HG03045 (cell line): ENCODE results near the gene CCL28.

Experiments used
- ATAC-seq: cut with Tn5 transposase; IDR thresholded peaks from one replicate; pipeline ENCODE4 v1.9.1; 2021; ENCODE audit warnings: mild to moderate bottlenecking, moderate library complexity; ENCODE audit not compliant: unreplicated experiment

CCL28 gene

GRCh38 chr5:43358726-43359125 is 53.5 kb downstream of the CCL28 start:
- no peak for ATAC-seq

- ATAC-seq, result no peak
Observed at GRCh38 chr5:43358301-43358700, 53.9 kb downstream of the CCL28 start.

DNA sequence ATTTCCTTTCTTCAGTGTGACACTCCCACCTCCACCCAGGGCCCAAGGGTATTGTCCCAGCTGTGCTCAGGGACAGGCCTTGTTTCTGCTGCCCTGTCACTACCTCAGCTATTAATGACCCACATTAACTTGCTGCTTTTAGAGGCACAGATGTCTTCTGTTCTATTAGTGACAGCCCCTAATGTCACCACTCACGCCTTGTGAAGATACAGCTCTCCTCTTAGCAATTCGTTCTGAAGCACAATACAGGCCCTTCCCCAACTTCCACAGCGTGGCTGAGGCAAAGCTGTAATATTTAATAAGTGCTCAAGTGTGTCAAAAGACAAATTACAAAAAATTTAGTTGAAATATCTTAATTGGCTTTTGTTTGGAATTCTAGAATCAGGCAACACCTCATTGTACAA is 54.3 kb downstream of the CCL28 start:
- ATAC-seq, result no peak

DNA sequence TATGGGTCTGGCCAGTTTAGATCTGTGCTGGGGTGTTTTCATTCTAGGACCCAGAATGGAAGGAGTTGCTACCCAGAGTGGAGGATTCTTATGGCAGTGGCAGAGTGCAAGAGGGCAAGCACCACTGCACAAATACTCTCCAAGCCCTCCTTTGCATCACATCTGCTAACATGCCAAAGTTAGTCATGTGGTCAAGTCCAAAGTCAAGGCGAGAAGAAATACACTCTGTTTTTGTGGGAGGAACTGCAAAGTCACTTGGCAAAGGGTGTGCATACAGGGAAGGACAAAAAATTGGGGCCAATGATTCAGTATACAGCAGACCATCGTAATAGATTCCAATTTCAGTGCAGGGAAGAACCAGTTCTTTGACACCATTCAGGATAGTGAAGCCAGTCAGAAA is 55.1 kb downstream of the CCL28 start:
- ATAC-seq, result no peak

GRCh38 chr5:43354774-43355173 is 57.4 kb downstream of the CCL28 start:
- no peak for ATAC-seq

DNA sequence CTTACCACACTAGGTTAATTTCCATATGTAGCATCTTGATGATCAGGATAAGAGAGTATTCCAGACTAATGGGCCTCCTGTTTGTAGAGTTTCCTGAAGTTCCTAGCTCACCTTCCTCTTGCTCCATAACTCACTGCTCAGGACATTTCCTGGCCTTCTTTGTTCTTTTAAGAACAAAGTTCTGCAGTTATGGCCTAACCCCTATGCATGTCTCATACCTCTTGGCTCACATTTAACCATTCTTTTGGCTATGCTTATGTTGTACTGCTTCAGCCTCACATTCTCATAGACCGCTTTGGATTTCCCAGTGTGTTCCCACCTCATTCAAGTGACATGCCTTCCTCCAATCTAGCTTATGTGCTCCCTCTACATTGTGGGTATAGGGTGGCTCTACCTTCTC is 58.5 kb downstream of the CCL28 start:
- ATAC-seq, result no peak

DNA sequence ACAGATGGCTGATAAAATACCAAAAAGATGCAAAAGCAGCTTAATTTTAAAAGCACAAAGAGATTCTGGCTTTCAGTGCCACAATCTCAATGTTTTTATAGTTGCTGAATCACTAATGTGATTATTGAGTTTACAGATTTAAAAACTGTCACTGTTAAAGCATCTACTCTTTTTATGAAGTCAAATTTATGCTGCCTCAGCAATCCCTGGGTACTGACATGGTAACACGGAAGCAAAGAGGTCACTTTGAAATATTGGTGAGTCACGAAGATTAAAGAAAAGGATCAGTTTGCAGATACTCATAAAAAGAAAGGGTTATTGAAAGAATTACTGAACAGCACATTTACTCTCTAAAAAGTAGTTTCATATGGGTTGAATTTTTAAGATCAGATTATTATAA is 59.3 kb downstream of the CCL28 start:
- no peak for ATAC-seq

GRCh38 chr5:43352131-43352530 is 60.1 kb downstream of the CCL28 start:
- ATAC-seq, result no peak

- no peak for ATAC-seq
Observed at GRCh38 chr5:43348861-43349363, 63.3 kb downstream of the CCL28 start.

DNA sequence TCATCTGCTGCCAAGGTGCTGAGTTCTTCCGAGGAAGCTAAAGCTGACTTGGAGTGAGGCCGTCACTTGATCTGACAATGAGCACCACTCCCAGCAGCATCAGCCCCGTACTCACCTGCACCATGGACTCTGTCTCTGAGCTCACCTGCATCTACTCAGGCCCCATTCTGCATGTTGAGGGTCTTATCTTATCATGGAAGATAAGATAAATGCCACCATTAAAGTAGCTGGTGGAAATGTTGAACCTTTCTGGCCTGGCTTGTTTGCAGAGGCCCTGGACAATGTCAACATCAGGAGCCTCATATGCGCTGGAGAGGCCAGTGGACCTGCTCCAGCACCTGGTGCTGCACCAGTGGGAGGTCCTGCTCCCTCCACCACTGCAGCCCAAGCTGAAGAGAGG is 64.0 kb downstream of the CCL28 start:
- no peak for ATAC-seq

- ATAC-seq, result no peak
Observed at GRCh38 chr5:43338862-43339261, 73.3 kb downstream of the CCL28 start.

DNA sequence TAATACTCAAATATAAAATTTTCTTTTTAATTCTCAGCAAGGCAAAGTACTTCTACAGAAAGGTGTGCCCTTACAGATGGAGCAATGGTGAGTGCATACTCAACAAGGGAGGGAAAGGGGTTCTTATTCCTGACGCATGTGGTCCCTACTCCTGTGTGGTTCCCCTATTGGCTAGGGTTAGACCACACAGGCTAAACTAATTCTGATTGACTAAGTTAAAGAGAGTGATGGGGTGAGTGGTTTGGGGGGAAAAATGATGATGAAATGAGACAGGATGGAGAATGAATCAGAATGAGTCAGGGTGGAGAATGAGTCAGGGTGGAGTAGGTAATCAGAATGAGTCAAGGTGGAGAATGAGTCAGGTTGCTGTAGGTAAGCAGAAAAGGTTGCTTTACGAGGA is 76.0 kb downstream of the CCL28 start:
- no peak for ATAC-seq

DNA sequence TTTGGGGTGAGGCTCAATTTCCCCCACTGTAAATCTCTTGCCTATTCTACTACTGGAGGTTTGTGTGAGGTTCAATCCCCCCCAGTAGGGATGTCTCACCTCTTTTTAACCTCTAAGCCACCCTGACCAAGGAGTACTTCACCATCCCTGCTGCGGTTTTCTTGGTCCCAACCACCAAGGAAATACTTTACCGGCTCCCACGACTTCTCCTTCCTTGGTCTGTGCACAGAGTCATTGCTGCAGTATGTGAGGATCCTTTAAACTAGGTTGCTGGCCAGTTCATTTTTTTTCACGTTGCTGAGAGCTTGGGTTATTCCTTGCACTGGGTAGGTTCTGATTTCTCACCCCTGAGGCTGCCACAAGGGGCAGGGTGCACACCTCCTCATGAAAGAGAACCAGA is 76.5 kb downstream of the CCL28 start:
- no peak for ATAC-seq

GRCh38 chr5:43332401-43332800 is 79.8 kb downstream of the CCL28 start:
- no peak for ATAC-seq
